Type B pancreatic cell (in vitro differentiated cells): Measurements from ENCODE around the gene SYNGR1. TPM values are rescaled to one million over a fixed set of nuclear protein-coding genes. Genes with fewer than 3 reads are reported as not detected.
"Not testable (repeated sequence)": the region's sequence is repeated elsewhere in the genome, so short reads cannot be mapped to it uniquely, and the experiment has no call there.

Source experiments
- DNase-seq: peaks from one replicate; pipeline ENCODE4 v3.0.0; 2021; ENCODE audit warnings: mixed read lengths; ENCODE audit not compliant: unreplicated experiment; ENCODE audit errors: extremely low spot score
- H3K27ac Mint-ChIP-seq: 2 replicates; pipeline ENCODE4 v1.8.0; 2021; ENCODE audit warnings: mild to moderate bottlenecking, mixed read lengths
- H3K27me3 Mint-ChIP-seq: 2 replicates; pipeline ENCODE4 v1.8.0; 2021; ENCODE audit warnings: mixed read lengths
- H3K36me3 Mint-ChIP-seq: 2 replicates; pipeline ENCODE4 v1.8.0; 2021; ENCODE audit warnings: mixed read lengths
- H3K4me1 Mint-ChIP-seq: one replicate; pipeline ENCODE4 v1.8.0; 2021; ENCODE audit warnings: mixed read lengths; ENCODE audit not compliant: unreplicated experiment
- H3K4me3 Mint-ChIP-seq: 2 replicates; pipeline ENCODE4 v1.8.0; 2021; ENCODE audit warnings: mild to moderate bottlenecking, mixed read lengths
- H3K9me3 Mint-ChIP-seq: 2 replicates; pipeline ENCODE4 v1.8.0; 2021; ENCODE audit warnings: mixed read lengths
- CTCF ChIP-seq: fragments of 200-600 bp; sonication (generic); conservative IDR thresholded peaks from 2 replicates; pipeline ENCODE4 v1.5.0; 2021; ENCODE audit warnings: antibody characterized with exemption, mild to moderate bottlenecking
- total RNA-seq: library from RNA; stranded (reverse); gene quantifications from 2 replicates; pipeline ENCODE4 v1.2.1, GENCODE V29; 2021; ENCODE audit warnings: low replicate concordance

Gene SYNGR1
- total RNA-seq, 1 donor from 2014 or later: 41.4 TPM

GRCh38 chr22:39319284-39320022 lies 30.3 kb upstream of the SYNGR1 start, which contains the start of gene RPL3:
Gene RPL3 (minus strand): TSS chr22:39319623. CDS start chr22:39319597, 26 bp downstream.
- H3K4me1 Mint-ChIP-seq: peaks cover 21% of the 10 kb centered on the region

GRCh38 chr22:39320616-39321029 lies 29.2 kb upstream of the SYNGR1 start:
- not testable (repeated sequence) for DNase-seq

More at GRCh38 chr22:39319284-39320022, 30.3 kb upstream of the SYNGR1 start, which contains the start of gene RPL3:
- Mint-ChIP-seq H3K9me3 (no peaks in the 10 kb centered on the region), H3K4me3 (peak within 1 kb of the TSS; percentile 100), H3K27ac (peak within 1 kb of the TSS; percentile 100), H3K27me3 (peaks cover 4% of the 10 kb centered on the region), H3K36me3 (peaks cover 41% of the 10 kb centered on the region)
- no peak for TF ChIP-seq CTCF
- peak; percentile 98 for DNase-seq

GRCh38 chr22:39325392-39325932 lies 24.3 kb upstream of the SYNGR1 start:
- Mint-ChIP-seq H3K27ac (no peak overlapping the region), H3K9me3 (no peaks in the 10 kb centered on the region), H3K4me1 (no peaks in the 10 kb centered on the region), H3K36me3 (no peaks in the 10 kb centered on the region), H3K27me3 (no peaks in the 10 kb centered on the region), H3K4me3 (no peak overlapping the region)
- DNase-seq: no peak
- no peak for TF ChIP-seq CTCF

More at GRCh38 chr22:39320616-39321029, 29.2 kb upstream of the SYNGR1 start:
- H3K9me3 Mint-ChIP-seq, H3K27me3 Mint-ChIP-seq: not testable (repeated sequence)
- peak overlapping the region; percentile 88 for H3K4me3 Mint-ChIP-seq
- H3K36me3 Mint-ChIP-seq: peaks cover 37% of the 10 kb centered on the region
- peaks cover 21% of the 10 kb centered on the region for H3K4me1 Mint-ChIP-seq
- H3K27ac Mint-ChIP-seq: peak overlapping the region; percentile 100

GRCh38 chr22:39327995-39328754 lies 21.6 kb upstream of the SYNGR1 start:
- H3K9me3 Mint-ChIP-seq: no peaks in the 10 kb centered on the region
- no peak for TF ChIP-seq CTCF

GRCh38 chr22:39330553-39330952 lies 19.2 kb upstream of the SYNGR1 start:
- not testable (repeated sequence) for H3K9me3 Mint-ChIP-seq, DNase-seq, H3K27ac Mint-ChIP-seq, H3K36me3 Mint-ChIP-seq, H3K4me3 Mint-ChIP-seq, H3K27me3 Mint-ChIP-seq
- peaks cover 31% of the 10 kb centered on the region for H3K4me1 Mint-ChIP-seq

More at GRCh38 chr22:39327995-39328754, 21.6 kb upstream of the SYNGR1 start:
- Mint-ChIP-seq H3K36me3 (no peaks in the 10 kb centered on the region), H3K27me3 (no peaks in the 10 kb centered on the region), H3K4me1 (peaks cover 19% of the 10 kb centered on the region), H3K27ac (no peak overlapping the region), H3K4me3 (no peak overlapping the region)
- DNase-seq: no peak

GRCh38 chr22:39332441-39333064 lies 17.2 kb upstream of the SYNGR1 start:
- peaks cover 31% of the 10 kb centered on the region for H3K4me1 Mint-ChIP-seq
- H3K4me3 Mint-ChIP-seq: no peak overlapping the region
- TF ChIP-seq CTCF: no peak
- no peaks in the 10 kb centered on the region for H3K9me3 Mint-ChIP-seq
- H3K27ac Mint-ChIP-seq: no peak overlapping the region
- no peak for DNase-seq
- H3K27me3 Mint-ChIP-seq: no peaks in the 10 kb centered on the region
- no peaks in the 10 kb centered on the region for H3K36me3 Mint-ChIP-seq
